ENCODE results near the gene VSIG10.

The VSIG10 gene

GRCh38 chr12:118020036-118020435, 83.8 kb downstream of the VSIG10 start:
- H3K27ac ChIP-seq (ENCODE audit: extremely low read depth, low read depth, low read length) = no peak overlapping the region
- TF ChIP-seq ZNF37A (tag by site-specific recombination; IDR thresholded peaks at IDR 0.05) (no peak), ZNF530 (tag by site-specific recombination; IDR thresholded peaks at IDR 0.05; ENCODE audit: low read depth) (no peak), SCRT1 (tag by site-specific recombination; IDR thresholded peaks at IDR 0.05; ENCODE audit: borderline replicate concordance) (0 out of 2 replicates have a peak, but pooled peaks have one; percentile 53), PBX3 (CRISPR knock-in tag; IDR thresholded peaks at IDR 0.05) (no peak), ZNF692 (tag by site-specific recombination; IDR thresholded peaks at IDR 0.05) (no peak), ZNF202 (tag by site-specific recombination; IDR thresholded peaks at IDR 0.05; ENCODE audit: borderline replicate concordance) (no peak), ZNF529 (tag by site-specific recombination; IDR thresholded peaks at IDR 0.05; ENCODE audit: insufficient replicate concordance) (no peak), GFI1B (tag by site-specific recombination; IDR thresholded peaks at IDR 0.05) (no peak), KLF16 (tag by site-specific recombination; IDR thresholded peaks at IDR 0.05) (no peak), SCRT2 (tag by site-specific recombination; IDR thresholded peaks at IDR 0.05) (peak; percentile 68; the same call in 1 of the 2 replicates)
- ChIA-PET POLR2A (no interaction called here), CTCF (interaction anchor here (0.5 to 2.0 kb wide), 2 partner anchors 15 to 165 kb away, joined by 3 to 7 read pairs; no protein-coding TSS in a partner anchor)
- H3K4me3 ChIP-seq (ENCODE audit: low read depth, low read length) = no peak overlapping the region
- H3K4me1 ChIP-seq (ENCODE audit: control insufficient read depth, insufficient read depth, low read length) = peaks cover 4% of the 10 kb centered on the region; the same call in 1 of the 2 replicates
- peaks cover 51 to 71% of the 10 kb centered on the region in 2 experiments for H3K36me3 ChIP-seq (ENCODE audit: control insufficient read depth in 2 of 2, insufficient read depth in 1 of 2, low read length in 2 of 2)
- H3K9me3 ChIP-seq (ENCODE audit: control insufficient read depth, insufficient read depth, low read depth, low read length) = no peaks in the 10 kb centered on the region

- peak overlapping the region; percentile 100 for H3K4me3 ChIP-seq (ENCODE audit: low read depth, low read length)
- H3K36me3 ChIP-seq (ENCODE audit: control insufficient read depth in 2 of 2, insufficient read depth in 1 of 2, low read length in 2 of 2) = peaks cover 43 to 54% of the 10 kb centered on the region in 2 experiments
- H3K27ac ChIP-seq (ENCODE audit: extremely low read depth, low read depth, low read length) = no peak overlapping the region
- ChIA-PET CTCF (interaction anchor here (0.6 to 2.0 kb wide), 4 partner anchors 17 to 144 kb away, joined by 3 to 9 read pairs (median 5); no protein-coding TSS in a partner anchor), POLR2A (no interaction called here)
- peaks cover 4% of the 10 kb centered on the region; the same call in 1 of the 2 replicates for H3K4me1 ChIP-seq (ENCODE audit: control insufficient read depth, insufficient read depth, low read length)
- TF ChIP-seq SCRT1 (tag by site-specific recombination; IDR thresholded peaks at IDR 0.05; ENCODE audit: borderline replicate concordance) = no peak
- no peak for TF ChIP-seq ZNF623 (tag by site-specific recombination; IDR thresholded peaks at IDR 0.05)
- no peak for TF ChIP-seq KLF10 (tag by site-specific recombination; IDR thresholded peaks at IDR 0.05)
- no peak for TF ChIP-seq ZBTB7A (tag by site-specific recombination; IDR thresholded peaks at IDR 0.05; ENCODE audit: low read depth)
- TF ChIP-seq ZNF433 (tag by site-specific recombination; IDR thresholded peaks at IDR 0.05; ENCODE audit: low read depth) = no peak
- no peak for TF ChIP-seq ZNF341 (tag by site-specific recombination; IDR thresholded peaks at IDR 0.05; ENCODE audit: low read depth)
- no peak for TF ChIP-seq ZNF626 (tag by site-specific recombination; IDR thresholded peaks at IDR 0.05)
- TF ChIP-seq ZNF600 (tag by site-specific recombination; IDR thresholded peaks at IDR 0.05) = no peak
- no peak for TF ChIP-seq ZNF610 (tag by site-specific recombination; IDR thresholded peaks at IDR 0.05; ENCODE audit: borderline replicate concordance)
- no peak for TF ChIP-seq ZNF26 (tag by site-specific recombination; IDR thresholded peaks at IDR 0.05)
- no peak for TF ChIP-seq ZBTB6 (tag by site-specific recombination; IDR thresholded peaks at IDR 0.05)
- TF ChIP-seq ZNF501 (tag by site-specific recombination; IDR thresholded peaks at IDR 0.05) = no peak
- TF ChIP-seq KLF8 (tag by site-specific recombination; IDR thresholded peaks at IDR 0.05) = no peak
- TF ChIP-seq PRDM10 (tag by site-specific recombination; IDR thresholded peaks at IDR 0.05) = no peak
- no peaks in the 10 kb centered on the region for H3K9me3 ChIP-seq (ENCODE audit: control insufficient read depth, insufficient read depth, low read depth, low read length)
These were observed 85.9 kb downstream of the VSIG10 start for GRCh38 chr12:118017926-118018325.
